Measurements from ENCODE around the gene CAP1.
"Not testable (repeated sequence)": the region's sequence is repeated elsewhere in the genome, so short reads cannot be mapped to it uniquely, and the experiment has no call there.

The CAP1 gene

GRCh38 chr1:40032240-40032891, 8.2 kb upstream of the CAP1 start:
- no peak for DNase-seq

DNA sequence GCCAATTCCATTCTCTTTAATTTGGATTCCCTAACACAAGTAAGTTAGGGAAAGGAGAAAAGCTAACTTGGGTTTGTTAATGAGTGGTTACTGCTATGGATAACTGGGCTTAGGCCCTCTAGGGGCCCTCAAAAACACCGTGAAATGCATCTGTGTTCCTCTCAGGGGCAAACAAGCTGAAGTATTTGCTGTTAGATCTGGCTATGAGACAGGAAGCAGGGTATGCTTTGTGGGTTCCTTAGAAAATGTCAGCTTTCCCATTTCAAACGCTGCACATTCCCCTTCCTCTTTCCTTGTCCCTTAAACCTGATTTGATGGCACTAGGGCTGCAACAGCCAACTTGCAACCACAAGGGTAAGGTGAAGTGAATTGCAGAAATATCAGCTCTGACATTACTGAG, 5.7 kb upstream of the CAP1 start:
- no peak for DNase-seq

DNA sequence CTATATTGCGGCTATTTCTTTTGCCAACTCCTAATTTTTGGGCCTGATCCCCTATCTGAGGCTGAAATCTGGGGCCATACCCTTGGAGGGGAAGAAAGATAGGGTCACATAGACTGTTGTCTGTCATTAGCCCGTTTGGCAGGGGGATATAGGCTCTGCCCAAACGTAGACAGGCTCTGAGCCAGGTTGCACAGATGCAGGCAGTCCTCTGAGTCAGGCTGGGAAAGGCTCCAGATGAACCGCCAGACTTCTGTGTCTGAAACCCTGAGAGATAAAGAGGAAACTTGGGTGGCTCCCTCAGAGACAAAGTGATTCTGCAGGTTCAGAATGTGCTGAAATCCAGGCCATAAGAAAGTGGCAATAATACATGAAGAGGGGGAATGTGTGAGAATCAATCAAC, 4.0 kb upstream of the CAP1 start:
- no peak for DNase-seq

- DNase-seq, result not testable (repeated sequence)
Measured at GRCh38 chr1:40037254-40037653, 3.3 kb upstream of the CAP1 start.

GRCh38 chr1:40038697-40039096, 1.8 kb upstream of the CAP1 start:
- DNase-seq, result no peak

GRCh38 chr1:40039245-40039756, 1.2 kb upstream of the CAP1 start:
- no peak for DNase-seq

DNA sequence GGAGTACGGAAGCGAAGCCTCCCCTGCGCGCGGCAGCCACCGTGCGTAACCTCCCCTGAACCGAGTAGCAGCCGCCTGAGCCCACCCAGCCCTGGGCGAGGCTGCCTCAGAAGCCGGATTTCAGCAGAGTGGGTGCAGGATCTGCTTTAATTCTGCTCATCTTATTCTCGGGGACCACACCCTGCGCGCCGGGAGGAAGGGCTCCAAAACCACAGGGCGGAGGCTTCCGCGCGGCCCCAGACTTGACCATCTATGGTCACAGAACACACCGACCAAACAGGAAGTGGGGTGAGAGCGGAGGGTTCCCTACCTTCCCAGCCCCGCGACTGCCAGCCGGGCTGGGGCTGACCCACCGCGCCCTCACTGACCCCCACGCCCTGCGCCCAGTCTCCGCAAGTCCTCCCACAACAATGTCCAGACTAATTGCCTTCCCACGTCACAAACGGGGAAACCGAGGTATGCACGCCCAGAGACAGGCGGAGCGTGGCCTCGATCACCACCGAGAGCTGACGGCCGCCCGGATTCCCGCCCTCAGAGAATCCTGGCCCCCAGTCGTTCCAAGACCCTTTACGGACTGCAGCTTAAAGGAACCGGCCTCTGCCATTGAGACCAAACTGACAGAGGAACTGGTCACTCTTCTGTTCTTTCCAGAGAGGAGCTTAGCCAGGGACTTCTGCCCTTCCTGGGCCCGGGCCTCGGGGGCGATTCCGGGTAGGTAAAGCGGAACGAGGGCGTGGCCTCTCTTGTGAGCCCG, 595 bp upstream of the CAP1 start:
- DNase-seq, result peak; percentile 88

GRCh38 chr1:40041466-40041838, 923 bp downstream of the CAP1 start:
- no peak for DNase-seq

GRCh38 chr1:40042341-40042740, 1.8 kb downstream of the CAP1 start:
- no peak for DNase-seq

DNA sequence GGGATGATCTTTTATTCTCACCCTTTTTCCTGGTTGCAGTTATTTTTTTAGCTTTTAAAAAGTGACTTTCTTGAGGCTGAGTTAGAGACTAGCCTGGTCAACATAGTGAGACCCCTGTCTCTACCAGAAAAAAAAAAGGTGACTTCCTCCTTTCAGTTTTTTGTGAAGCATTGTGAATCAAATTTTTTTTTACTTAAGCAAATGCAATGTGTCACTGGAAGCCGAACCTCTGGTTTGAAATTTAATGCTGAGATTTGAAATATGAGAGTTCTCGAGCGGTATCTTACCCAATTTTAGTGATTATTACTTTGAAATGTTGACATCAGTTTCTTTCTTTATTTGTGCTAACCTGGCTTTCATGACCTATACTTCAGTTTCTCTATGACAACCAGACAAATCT, 3.6 kb downstream of the CAP1 start:
- DNase-seq, result no peak

DNA sequence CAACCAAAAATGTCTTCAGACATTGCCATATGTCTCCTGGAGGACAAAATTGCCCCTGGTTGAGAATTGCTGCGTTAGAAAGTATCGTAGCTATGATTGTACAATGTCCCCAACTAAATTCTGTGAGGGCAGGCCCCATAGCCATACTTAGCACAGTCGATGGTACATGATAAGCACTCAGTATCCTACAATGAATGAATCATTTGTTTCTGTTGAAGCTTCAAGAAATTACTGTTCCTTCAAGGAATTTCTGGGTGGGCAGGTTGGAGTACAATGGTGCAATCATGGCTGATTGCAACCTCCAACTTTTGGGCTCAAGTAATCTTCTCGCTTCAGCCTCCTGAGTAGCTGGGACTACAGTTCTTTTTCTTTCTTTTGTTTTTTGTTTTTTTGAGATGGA, 4.7 kb downstream of the CAP1 start:
- no peak for DNase-seq

DNA sequence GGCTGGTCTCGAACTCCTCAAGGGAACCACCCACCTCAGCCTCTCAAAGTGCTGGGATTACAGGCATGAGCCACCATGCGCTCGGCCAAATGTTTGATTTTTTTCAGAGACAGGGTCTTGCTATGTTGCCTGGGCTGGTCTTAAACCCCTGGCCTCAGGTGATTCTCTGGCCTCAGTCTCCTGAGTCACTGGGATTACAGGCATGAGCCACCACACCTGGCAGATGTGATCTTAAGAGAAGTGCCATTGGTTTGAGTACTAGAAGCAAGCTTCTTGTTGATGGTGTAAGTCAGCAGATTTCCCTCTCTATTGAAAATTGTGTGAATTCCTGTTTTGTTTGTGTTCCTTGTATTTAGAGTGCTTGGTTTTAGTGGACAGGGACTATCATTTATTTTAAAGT, 5.2 kb downstream of the CAP1 start:
- DNase-seq, result no peak

DNA sequence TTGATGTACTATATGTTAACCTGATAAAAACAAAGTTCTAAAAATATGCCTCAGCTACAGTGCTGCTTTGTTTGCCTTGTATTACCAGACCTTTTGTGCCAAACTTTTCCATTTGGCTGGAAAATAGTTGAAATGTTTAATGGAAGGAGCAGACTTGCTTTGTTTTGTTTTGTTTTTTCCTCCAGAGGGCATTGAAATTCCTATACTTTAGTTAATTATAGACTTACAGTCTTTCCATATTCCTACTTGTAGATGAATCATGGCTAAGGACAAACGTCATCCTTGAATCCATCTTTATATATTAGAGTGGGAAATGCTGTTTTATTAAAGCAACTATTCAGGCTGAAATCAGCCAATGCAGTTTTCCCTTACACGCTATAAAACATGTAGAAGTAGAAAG, 6.7 kb downstream of the CAP1 start:
- DNase-seq, result no peak

- DNase-seq, result no peak
Measured at GRCh38 chr1:40047769-40048168, 7.2 kb downstream of the CAP1 start.

GRCh38 chr1:40049725-40050124, 9.2 kb downstream of the CAP1 start:
- no peak for DNase-seq

DNA sequence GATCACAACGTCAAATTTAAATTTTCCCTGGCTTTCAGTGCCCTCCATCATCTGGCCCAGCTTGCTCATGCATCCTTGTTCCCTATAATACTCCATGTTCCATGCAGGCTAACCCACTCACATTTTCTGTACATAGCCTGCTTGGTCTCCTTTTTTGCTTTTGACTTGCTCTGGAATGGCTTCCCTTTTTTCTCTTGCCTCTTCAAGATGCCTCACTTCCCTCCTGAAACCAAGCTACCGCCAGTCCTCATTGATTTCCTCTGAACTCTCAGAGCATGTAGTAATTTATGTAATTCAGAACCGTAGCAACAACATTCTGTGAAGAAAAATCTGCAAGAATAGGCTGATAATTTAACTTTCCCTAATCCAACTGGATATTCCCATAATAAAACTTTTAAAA, 10.3 kb downstream of the CAP1 start:
- no peak for DNase-seq

DNA sequence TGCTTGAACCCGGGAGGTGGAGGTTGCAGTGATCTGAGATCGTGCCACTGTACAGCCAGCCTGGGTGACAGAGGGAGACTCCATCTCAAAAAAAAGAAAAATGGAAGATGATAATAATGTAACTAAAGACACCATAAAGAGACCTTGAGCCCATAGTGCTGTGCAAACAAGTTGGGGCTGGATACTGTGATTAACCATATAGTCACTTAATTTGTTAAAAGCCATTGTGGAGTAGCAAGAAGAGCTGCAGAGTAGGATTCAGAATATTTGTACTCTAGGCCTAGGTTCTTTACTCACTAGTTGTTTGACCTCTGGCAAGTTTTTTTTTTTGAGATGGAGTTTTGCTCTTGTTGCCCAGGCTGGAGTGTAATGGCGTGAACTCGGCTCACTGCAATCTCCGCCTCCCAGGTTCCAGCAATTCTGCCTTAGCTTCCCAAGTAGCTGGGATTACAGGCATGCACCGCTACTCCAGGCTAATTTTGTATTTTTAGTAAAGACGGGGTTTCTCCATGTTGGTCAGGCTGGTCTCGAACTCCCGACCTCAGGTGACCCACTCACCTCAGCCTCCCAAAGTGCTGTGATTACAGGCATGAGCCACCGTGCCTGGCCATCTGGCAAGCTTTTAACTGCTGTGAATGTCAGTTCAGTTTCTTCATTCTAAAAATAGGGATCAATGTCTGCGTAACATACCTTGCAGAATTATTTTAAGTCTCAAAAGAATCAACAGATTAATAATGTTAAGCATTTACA, 12.8 kb downstream of the CAP1 start:
- no peak for DNase-seq

DNA sequence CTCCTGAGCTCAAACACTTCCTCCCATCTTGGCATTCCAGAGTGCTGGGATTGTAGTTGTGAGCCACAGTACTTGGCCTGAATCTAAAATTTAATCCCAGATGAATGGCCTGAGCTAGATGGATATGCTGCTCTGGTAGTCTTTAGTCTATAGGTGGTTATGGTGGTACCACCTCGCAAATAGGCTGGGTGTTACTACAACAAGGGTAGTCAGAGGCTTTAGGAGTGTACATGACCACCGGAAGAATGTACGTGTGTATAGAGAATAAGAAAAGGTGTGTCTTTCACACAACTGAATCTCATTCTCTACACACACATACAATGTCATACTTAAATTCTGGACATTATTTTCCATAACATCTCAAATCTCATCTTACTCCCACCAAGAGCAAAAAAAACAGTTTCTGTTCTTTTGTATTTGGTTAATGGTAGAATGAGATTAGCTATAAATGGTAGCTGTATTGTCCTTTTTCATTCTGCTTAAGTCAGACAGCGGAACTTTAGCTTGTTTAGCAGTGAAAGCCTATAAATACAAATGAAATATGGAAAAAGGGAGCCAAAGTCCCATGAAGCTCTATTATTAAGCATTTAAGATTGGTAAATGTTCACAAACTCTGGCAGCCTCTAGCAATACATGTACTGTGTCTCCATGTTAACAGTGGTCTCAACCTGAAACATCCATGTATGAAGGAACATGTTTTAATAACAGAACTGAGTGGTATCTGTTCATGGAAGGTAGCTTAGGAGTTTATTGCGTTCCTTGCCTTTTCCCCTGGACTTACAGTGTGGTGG, 16.2 kb downstream of the CAP1 start:
- no peak for DNase-seq

- DNase-seq, result peak; percentile 10
Measured at GRCh38 chr1:40057310-40058030, 16.9 kb downstream of the CAP1 start.

GRCh38 chr1:40058097-40058452, 17.5 kb downstream of the CAP1 start:
- DNase-seq, result no peak

DNA sequence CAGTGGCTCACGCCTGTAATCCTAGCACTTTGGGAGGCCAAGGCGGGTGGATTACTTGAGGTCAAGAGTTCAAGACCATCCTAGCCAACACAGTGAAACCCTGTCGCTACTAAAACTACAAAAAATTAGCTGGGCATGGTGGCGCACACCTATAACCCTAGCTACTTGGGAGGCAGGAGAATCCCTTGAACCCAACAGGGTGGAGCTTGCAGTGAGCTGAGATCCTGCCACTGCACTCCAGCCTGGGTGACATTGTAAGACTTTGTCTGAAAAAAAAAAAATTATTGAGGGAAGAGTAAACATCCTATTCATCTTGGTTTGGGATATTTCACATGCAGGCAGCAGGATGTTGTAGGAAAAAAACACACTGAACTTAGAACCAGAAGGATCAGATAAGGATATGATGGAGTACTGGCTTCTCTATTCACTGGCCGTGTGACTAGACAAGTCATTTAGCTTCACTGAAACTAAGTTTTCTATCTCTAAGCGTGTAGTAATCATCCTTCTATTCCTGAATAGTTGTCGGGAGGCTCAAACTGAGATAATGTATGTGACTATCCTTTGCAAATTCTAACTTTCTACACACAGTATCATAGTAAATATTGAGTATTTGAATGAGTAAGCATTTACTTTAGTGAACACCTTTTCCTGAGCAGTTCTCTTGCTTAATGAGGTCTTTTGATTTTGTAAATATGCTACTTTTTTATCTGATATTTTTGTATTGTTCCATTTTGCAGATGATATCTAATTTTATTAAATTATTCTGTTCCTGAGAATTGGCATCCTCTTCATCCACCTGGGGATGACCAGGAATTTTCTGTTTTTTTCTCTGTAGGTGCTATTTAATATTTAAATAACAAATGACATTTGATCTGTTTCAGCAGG, 18.2 kb downstream of the CAP1 start:
- peak; percentile 36 for DNase-seq
